A549 (cell line): ENCODE measurements around the gene RRAS2.

Experiments
- CTCF ChIP-seq: fragments of >200 bp; sonication (Bioruptor Twin); formaldehyde crosslinking; IDR thresholded peaks from 3 replicates; pipeline ENCODE4 v1.5.1; 2016
- E2F6 ChIP-seq: IDR thresholded peaks from 2 replicates; pipeline ENCODE4 v1.6.1; 2012; ENCODE audit warnings: low read depth, borderline replicate concordance
- ESRRA ChIP-seq: fragments of 150-350 bp; IDR thresholded peaks from 2 replicates; pipeline ENCODE4 v1.6.1; 2014; ENCODE audit warnings: mild to moderate bottlenecking, low read length, borderline replicate concordance
- HDAC2 ChIP-seq: fragments of 200-600 bp; sonication (generic); IDR thresholded peaks from 2 replicates; pipeline ENCODE4 v1.6.1; 2016
- JUN ChIP-seq, 2 experiments: fragments of >200 bp; sonication (Bioruptor Twin); formaldehyde crosslinking; IDR thresholded peaks; 2 replicates in 1 of 2; 3 replicates in 1 of 2; pipeline ENCODE4 v1.6.1; 2016 to 2017
- MAFK ChIP-seq: fragments of 450-650 bp; IDR thresholded peaks from 2 replicates; pipeline ENCODE4 v1.6.1; 2014; ENCODE audit not compliant: partially characterized antibody
- MAX ChIP-seq: IDR thresholded peaks from 2 replicates; pipeline ENCODE4 v1.6.1; 2012
- MAZ ChIP-seq: fragments of 150-350 bp; IDR thresholded peaks from 2 replicates; pipeline ENCODE4 v1.6.1; 2014; ENCODE audit warnings: antibody characterized with exemption, low read depth, low read length, borderline replicate concordance
- PBX3 ChIP-seq: IDR thresholded peaks from 2 replicates; pipeline ENCODE4 v1.6.1; 2012
- POLR2A ChIP-seq: IDR thresholded peaks from 2 replicates; pipeline ENCODE4 v1.6.1; 2012; ENCODE audit warnings: mild to moderate bottlenecking, low read length
- RAD21 ChIP-seq, 2 experiments: fragments of >200 bp in 1 of 2; sonication (Bioruptor Twin) in 1 of 2; formaldehyde crosslinking in 1 of 2; IDR thresholded peaks in 1 of 2; conservative IDR thresholded peaks in 1 of 2; 2 replicates in 1 of 2; 3 replicates in 1 of 2; pipeline ENCODE4 v1.6.1; 2012 to 2018; ENCODE audit warnings: inconsistent platforms in 1 of 2
- TF ChIP-seq, protein P1 (sequence below): fragments of >200 bp; sonication (Bioruptor Twin); formaldehyde crosslinking; IDR thresholded peaks from 2 replicates; pipeline ENCODE4 v1.6.1; 2016
- TF ChIP-seq, protein P2 (sequence below): fragments of 200-600 bp; sonication (generic); IDR thresholded peaks from 2 replicates; pipeline ENCODE4 v1.6.1; 2016; ENCODE audit warnings: antibody characterized with exemption, mild to moderate bottlenecking, moderate library complexity

- TF ChIP-seq PBX3 (no peak), MAX (no peak), CTCF (no peak), HDAC2 (no peak), POLR2A (no peak), E2F6 (no peak), RAD21 (conservative IDR thresholded peaks at IDR 0.05 in 1 of 2, IDR thresholded peaks at IDR 0.05 in 1 of 2) (no peak), ESRRA (no peak), MAFK (no peak), MAZ (no peak), JUN (IDR thresholded peaks at IDR 0.05) (no peak)
- TF ChIP-seq, protein P1, sequence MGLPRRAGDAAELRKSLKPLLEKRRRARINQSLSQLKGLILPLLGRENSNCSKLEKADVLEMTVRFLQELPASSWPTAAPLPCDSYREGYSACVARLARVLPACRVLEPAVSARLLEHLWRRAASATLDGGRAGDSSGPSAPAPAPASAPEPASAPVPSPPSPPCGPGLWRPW = no peak
- TF ChIP-seq, protein P2, sequence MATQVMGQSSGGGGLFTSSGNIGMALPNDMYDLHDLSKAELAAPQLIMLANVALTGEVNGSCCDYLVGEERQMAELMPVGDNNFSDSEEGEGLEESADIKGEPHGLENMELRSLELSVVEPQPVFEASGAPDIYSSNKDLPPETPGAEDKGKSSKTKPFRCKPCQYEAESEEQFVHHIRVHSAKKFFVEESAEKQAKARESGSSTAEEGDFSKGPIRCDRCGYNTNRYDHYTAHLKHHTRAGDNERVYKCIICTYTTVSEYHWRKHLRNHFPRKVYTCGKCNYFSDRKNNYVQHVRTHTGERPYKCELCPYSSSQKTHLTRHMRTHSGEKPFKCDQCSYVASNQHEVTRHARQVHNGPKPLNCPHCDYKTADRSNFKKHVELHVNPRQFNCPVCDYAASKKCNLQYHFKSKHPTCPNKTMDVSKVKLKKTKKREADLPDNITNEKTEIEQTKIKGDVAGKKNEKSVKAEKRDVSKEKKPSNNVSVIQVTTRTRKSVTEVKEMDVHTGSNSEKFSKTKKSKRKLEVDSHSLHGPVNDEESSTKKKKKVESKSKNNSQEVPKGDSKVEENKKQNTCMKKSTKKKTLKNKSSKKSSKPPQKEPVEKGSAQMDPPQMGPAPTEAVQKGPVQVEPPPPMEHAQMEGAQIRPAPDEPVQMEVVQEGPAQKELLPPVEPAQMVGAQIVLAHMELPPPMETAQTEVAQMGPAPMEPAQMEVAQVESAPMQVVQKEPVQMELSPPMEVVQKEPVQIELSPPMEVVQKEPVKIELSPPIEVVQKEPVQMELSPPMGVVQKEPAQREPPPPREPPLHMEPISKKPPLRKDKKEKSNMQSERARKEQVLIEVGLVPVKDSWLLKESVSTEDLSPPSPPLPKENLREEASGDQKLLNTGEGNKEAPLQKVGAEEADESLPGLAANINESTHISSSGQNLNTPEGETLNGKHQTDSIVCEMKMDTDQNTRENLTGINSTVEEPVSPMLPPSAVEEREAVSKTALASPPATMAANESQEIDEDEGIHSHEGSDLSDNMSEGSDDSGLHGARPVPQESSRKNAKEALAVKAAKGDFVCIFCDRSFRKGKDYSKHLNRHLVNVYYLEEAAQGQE = no peak
Measured at GRCh38 chr11:14388352-14388751, 29.4 kb upstream of the RRAS2 start.
